Adipocyte (in vitro differentiated cells): Measurements from ENCODE around the gene IFNAR2.
"Not testable (repeated sequence)": the region's sequence is repeated elsewhere in the genome, so short reads cannot be mapped to it uniquely, and the experiment has no call there.

Experiments used
- DNase-seq: peaks from one replicate; pipeline ENCODE4 v3.0.0-alpha.2; 2015; ENCODE audit warnings: low read depth
- H3K27me3 ChIP-seq: replicated peaks from 2 replicates; pipeline ENCODE4 v1.7.0; 2013; ENCODE audit warnings: mild to moderate bottlenecking, low read length, moderate library complexity; ENCODE audit not compliant: control insufficient read depth, insufficient read depth
- H3K36me3 ChIP-seq: 2 replicates; pipeline ENCODE4 v1.7.0; 2013; ENCODE audit warnings: low read length, mild to moderate bottlenecking, moderate library complexity; ENCODE audit not compliant: control insufficient read depth, insufficient read depth, severe bottlenecking
- H3K4me1 ChIP-seq: 2 replicates; pipeline ENCODE4 v1.7.0; 2013; ENCODE audit warnings: mild to moderate bottlenecking, low read length, moderate library complexity; ENCODE audit not compliant: control insufficient read depth, insufficient read depth
- H3K4me3 ChIP-seq: 2 replicates; pipeline ENCODE4 v1.7.0; 2013; ENCODE audit warnings: mild to moderate bottlenecking, low read length, moderate library complexity
- H3K9ac ChIP-seq: 2 replicates; pipeline ENCODE4 v1.7.0; 2013; ENCODE audit warnings: mild to moderate bottlenecking, low read length, moderate library complexity
- H3K9me3 ChIP-seq: 2 replicates; pipeline ENCODE4 v1.7.0; 2013; ENCODE audit warnings: mild to moderate bottlenecking, low read length, moderate library complexity; ENCODE audit not compliant: control insufficient read depth

IFNAR2 gene

DNA sequence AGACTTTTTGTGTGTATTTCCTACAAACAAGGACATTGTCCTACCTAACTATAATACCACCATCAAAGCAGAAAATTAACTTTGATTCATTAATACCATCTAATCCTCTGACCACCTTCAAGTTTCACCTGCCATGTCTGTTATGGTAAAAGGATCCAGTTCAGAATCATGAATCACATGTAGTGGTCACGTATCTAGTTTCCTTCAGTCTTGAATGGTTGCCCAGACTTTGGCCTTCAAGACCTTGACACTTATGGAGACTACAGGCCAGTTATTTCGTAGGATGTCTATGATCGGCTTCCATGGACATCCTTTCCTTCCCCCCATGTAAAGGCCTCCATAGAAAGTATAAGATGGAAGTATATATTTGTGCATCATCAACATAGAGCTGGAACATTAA lies 10.4 kb upstream of the IFNAR2 start:
- Histone ChIP-seq H3K4me3 (no peak overlapping the region), H3K9ac (no peak overlapping the region), H3K27me3 (no peaks in the 10 kb centered on the region), H3K9me3 (no peaks in the 10 kb centered on the region), H3K36me3 (no peaks in the 10 kb centered on the region), H3K4me1 (peaks cover 22% of the 10 kb centered on the region)
- DNase-seq: no peak

DNA sequence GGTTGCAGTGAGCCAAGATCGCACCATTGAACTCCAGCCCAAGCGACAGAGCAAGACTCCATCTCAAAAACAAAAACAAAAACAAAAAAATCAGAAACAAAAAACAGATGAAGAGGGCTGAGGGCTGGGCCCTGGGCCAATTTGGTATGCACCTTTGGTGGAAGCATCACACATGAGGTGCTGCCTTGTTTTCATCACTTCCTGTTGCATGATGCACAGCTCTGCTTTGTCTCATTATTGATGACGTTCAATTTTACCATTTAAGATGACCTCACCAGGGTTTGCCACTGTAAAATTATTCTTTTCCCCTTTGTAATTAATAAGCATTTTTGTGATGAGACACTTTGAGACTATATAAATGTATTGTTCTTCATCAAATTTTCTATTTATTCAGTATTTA lies 9.8 kb upstream of the IFNAR2 start:
- Histone ChIP-seq H3K27me3 (no peaks in the 10 kb centered on the region), H3K4me3 (no peak overlapping the region), H3K9ac (no peak overlapping the region), H3K9me3 (no peaks in the 10 kb centered on the region), H3K36me3 (no peaks in the 10 kb centered on the region), H3K4me1 (peaks cover 18% of the 10 kb centered on the region)
- DNase-seq: no peak

- H3K9me3 ChIP-seq, DNase-seq, H3K36me3 ChIP-seq, H3K4me1 ChIP-seq, H3K9ac ChIP-seq, H3K4me3 ChIP-seq, H3K27me3 ChIP-seq: not testable (repeated sequence)
Measured at GRCh38 chr21:33225376-33225775, 4.4 kb upstream of the IFNAR2 start.

GRCh38 chr21:33228455-33228854 lies 1.3 kb upstream of the IFNAR2 start:
- no peak overlapping the region for H3K9ac ChIP-seq
- H3K4me1 ChIP-seq: peaks cover 14% of the 10 kb centered on the region
- no peaks in the 10 kb centered on the region for H3K36me3 ChIP-seq
- DNase-seq: no peak
- H3K4me3 ChIP-seq: no peak overlapping the region
- H3K9me3 ChIP-seq: no peaks in the 10 kb centered on the region
- H3K27me3 ChIP-seq: no peaks in the 10 kb centered on the region

GRCh38 chr21:33229099-33229783 lies 497 bp upstream of the IFNAR2 start:
- H3K9ac ChIP-seq: peak overlapping the region; percentile 78
- no peaks in the 10 kb centered on the region for H3K36me3 ChIP-seq
- peak overlapping the region; percentile 94 for H3K4me3 ChIP-seq
- no peaks in the 10 kb centered on the region for H3K27me3 ChIP-seq
- DNase-seq: no peak
- peaks cover 14% of the 10 kb centered on the region for H3K4me1 ChIP-seq
- H3K9me3 ChIP-seq: no peaks in the 10 kb centered on the region

DNA sequence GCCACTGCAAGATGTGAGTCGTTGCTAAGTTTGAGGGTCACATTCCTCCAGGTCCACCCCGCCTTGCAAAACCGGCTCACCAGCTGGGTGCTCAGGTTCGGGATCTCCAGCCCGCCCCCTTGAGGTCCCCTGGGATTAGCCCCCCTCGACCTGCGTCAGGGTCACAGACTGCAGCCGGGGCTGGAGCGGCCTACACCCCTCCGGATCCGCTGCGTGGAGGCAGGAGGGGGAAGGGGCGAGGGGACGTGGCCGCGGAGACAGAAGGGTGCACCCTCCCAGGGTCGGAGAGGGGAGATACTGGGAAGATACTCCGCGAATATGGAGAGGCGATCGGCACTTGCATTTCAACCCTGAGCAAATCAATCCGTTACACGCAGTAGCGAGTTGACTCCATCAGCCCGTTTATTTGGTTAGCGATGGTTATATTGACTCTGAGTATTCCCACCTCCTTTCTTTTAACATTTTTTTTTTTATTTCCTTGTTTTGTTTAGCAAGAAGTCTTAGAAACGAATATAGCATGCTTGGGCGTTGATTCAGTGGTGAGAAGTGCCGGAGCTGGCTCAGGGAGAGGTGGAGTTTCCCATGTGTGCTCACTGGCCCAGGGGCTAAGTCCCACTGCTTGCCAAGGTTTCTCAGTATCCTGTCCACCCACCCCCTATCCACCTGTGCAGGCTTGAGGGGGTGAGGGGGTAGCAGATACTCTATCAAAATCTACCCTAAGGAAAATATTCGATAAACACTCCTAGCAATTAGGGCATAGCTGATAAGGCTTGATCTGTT lies 997 bp downstream of the IFNAR2 start:
- DNase-seq: peak; percentile 70
- Histone ChIP-seq H3K36me3 (no peaks in the 10 kb centered on the region), H3K9ac (peak overlapping the region; percentile 93), H3K4me1 (peaks cover 14% of the 10 kb centered on the region), H3K27me3 (no peaks in the 10 kb centered on the region), H3K9me3 (no peaks in the 10 kb centered on the region), H3K4me3 (peak overlapping the region; percentile 94)

- Histone ChIP-seq H3K4me1 (peaks cover 14% of the 10 kb centered on the region), H3K4me3 (peak overlapping the region; percentile 94), H3K27me3 (no peaks in the 10 kb centered on the region), H3K9ac (no peak overlapping the region), H3K9me3 (no peaks in the 10 kb centered on the region), H3K36me3 (no peaks in the 10 kb centered on the region)
- no peak for DNase-seq
Measured at GRCh38 chr21:33231526-33231925, 1.8 kb downstream of the IFNAR2 start.

- H3K27me3 ChIP-seq: no peaks in the 10 kb centered on the region
- no peak overlapping the region for H3K9ac ChIP-seq
- DNase-seq: no peak
- H3K4me1 ChIP-seq: peaks cover 16% of the 10 kb centered on the region
- H3K4me3 ChIP-seq: no peak overlapping the region
- H3K9me3 ChIP-seq: no peaks in the 10 kb centered on the region
- no peaks in the 10 kb centered on the region for H3K36me3 ChIP-seq
Measured at GRCh38 chr21:33232291-33233034, 2.7 kb downstream of the IFNAR2 start.

DNA sequence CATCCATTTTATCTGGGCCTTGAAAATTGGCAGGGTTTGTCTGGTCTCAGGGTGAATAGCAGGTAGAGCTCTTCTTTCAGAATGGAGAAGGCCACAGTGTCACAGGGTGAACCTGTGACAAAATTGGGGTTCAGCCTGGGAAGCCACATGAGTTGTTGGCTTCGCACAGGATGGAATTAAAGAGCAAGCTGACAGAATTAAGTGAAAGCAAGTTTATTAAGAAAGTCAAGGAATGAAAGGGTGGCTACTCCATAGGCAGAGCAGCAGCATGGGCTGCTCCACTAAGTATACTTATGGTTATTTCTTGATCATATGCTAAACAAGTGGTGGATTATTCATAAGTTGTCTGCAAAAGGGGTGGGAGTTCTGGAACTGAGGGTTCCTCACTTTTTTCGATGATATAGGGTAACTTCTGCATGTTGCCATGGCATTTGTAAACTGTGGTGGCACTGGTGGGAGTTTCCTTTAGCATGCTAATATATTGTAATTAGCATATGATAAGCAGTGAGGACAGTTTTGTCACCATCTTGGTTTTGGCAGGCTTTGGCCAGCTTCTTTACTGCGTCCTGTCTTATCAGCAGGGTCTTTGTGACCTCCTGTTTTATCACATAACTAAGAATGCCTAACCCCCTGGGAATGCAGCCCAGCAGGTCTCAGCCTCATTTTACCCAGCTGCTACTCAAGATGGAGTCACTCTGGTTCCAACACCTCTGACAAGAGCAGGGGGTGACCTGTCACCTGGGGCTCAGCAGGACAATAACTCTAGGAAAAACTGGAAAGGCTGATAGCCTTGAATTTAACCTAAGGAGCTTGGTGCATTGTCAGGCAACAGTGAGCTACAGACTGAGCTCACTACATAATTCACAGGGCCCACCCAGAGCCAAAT lies 5.1 kb downstream of the IFNAR2 start:
- H3K27me3 ChIP-seq: no peaks in the 10 kb centered on the region
- H3K4me1 ChIP-seq: peaks cover 21% of the 10 kb centered on the region
- no peak for DNase-seq
- no peak overlapping the region for H3K4me3 ChIP-seq
- H3K9me3 ChIP-seq: no peaks in the 10 kb centered on the region
- H3K36me3 ChIP-seq: no peaks in the 10 kb centered on the region
- no peak overlapping the region for H3K9ac ChIP-seq

DNA sequence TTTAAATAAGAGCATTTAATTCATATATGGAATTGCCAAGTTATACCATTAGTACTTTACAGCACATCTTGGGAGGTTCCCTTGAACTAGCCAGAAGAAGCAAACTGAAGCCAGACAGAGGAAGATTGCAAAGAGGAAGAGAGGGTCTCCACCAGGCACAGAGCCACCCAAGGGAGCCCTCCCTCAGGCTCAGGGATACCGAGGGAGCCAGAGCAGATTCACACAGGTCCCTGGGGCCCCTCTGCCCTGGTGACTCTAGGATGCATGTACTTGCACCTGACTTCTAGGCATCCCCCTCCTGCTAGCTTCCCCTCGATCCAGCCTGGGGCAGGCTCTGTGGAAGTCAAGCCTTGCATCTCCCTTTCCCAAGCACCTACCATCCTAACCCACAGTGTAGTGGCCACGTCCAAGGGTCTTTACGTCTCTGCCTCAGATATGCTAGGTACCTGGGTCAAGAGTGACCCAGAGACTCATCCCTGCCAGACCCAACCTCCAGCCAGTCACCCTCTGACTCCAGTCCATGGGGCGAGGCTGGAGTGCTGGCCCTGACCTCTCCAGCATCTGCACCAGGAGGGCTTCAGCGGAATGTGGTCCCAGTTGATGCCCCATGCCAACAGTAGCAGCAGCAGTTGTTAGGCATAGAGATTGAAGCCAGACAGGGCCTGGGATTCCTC lies 6.4 kb downstream of the IFNAR2 start:
- H3K36me3 ChIP-seq: no peaks in the 10 kb centered on the region
- H3K4me3 ChIP-seq: no peak overlapping the region
- no peak for DNase-seq
- H3K9ac ChIP-seq: no peak overlapping the region
- no peaks in the 10 kb centered on the region for H3K9me3 ChIP-seq
- peaks cover 17% of the 10 kb centered on the region for H3K4me1 ChIP-seq
- no peaks in the 10 kb centered on the region for H3K27me3 ChIP-seq
